ENCODE measurements around the gene PITX3. TPM values are rescaled to one million over a fixed set of nuclear protein-coding genes. Genes with fewer than 3 reads are reported as not detected.

Gene PITX3
- total and polyA plus RNA-seq, 8 donors, result not detected

- H3K9me3 ChIP-seq, result no peaks in the 10 kb centered on the region
- H3K4me3 ChIP-seq, result no peak overlapping the region
- peaks cover 0 to 22% (median 11%) of the 10 kb centered on the region in 4 donors for H3K4me1 ChIP-seq
- no peaks in the 10 kb centered on the region for H3K27me3 ChIP-seq
- no peak for TF ChIP-seq POLR2A (IDR thresholded peaks at IDR 0.05)
- TF ChIP-seq, protein P1, sequence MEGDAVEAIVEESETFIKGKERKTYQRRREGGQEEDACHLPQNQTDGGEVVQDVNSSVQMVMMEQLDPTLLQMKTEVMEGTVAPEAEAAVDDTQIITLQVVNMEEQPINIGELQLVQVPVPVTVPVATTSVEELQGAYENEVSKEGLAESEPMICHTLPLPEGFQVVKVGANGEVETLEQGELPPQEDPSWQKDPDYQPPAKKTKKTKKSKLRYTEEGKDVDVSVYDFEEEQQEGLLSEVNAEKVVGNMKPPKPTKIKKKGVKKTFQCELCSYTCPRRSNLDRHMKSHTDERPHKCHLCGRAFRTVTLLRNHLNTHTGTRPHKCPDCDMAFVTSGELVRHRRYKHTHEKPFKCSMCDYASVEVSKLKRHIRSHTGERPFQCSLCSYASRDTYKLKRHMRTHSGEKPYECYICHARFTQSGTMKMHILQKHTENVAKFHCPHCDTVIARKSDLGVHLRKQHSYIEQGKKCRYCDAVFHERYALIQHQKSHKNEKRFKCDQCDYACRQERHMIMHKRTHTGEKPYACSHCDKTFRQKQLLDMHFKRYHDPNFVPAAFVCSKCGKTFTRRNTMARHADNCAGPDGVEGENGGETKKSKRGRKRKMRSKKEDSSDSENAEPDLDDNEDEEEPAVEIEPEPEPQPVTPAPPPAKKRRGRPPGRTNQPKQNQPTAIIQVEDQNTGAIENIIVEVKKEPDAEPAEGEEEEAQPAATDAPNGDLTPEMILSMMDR (IDR thresholded peaks at IDR 0.05), result no peak
- no peak for TF ChIP-seq EP300 (IDR thresholded peaks at IDR 0.05)
- no peak for TF ChIP-seq POLR2AphosphoS5 (IDR thresholded peaks at IDR 0.05)
- no peak for DNase-seq
- no peak overlapping the region for H3K27ac ChIP-seq
- intact Hi-C loops (cut with DNase I; ENCODE audit: low total_unique reads), result no loop called here
- H3K36me3 ChIP-seq, result no peaks in the 10 kb centered on the region
These were observed 46.2 kb upstream of the PITX3 start for GRCh38 chr10:102287538-102287937.

GRCh38 chr10:102286216-102286615 is 44.9 kb upstream of the PITX3 start:
- intact Hi-C loops (cut with DNase I; ENCODE audit: low total_unique reads), result no loop called here
- H3K27ac ChIP-seq, result no peak overlapping the region
- 50 to 61% (median 57%) methylated on average over 2 of the region's 2 CpGs for WGBS, 5 donors

DNA sequence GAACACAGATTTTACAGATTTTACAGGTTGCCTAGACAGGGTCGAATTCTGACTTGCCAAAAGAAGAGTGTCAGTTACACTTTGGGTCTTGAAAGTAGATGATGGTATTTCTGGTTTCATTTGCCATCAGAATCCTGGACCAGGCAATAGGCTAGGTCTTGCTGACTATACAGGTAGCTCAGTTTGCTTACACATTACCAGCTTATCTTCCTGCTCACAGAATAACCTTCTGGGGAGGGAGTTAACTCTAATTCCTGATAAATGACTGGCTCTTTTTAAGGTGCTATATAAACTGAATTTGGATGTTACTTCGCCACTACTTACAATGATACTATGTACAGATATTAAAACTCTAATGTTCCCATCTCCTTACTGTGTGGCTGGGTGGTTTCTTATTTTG is 43.8 kb upstream of the PITX3 start:
- no peak overlapping the region for H3K27ac ChIP-seq
- intact Hi-C loops (cut with DNase I; ENCODE audit: low total_unique reads), result no loop called here
- TF ChIP-seq, protein P1 (IDR thresholded peaks at IDR 0.05), result no peak
- TF ChIP-seq POLR2A (IDR thresholded peaks at IDR 0.05), result no peak
- no peak for TF ChIP-seq POLR2AphosphoS5 (IDR thresholded peaks at IDR 0.05)
- TF ChIP-seq EP300 (IDR thresholded peaks at IDR 0.05), result no peak
- H3K4me3 ChIP-seq, result no peak overlapping the region
- peaks cover 8 to 31% (median 19%) of the 10 kb centered on the region in 4 donors for H3K4me1 ChIP-seq
- H3K9me3 ChIP-seq, result no peaks in the 10 kb centered on the region
- DNase-seq, result no peak
- WGBS, 5 donors, result 54 to 76% (median 59%) methylated on average over 2 of the region's 2 CpGs
- no peaks in the 10 kb centered on the region for H3K27me3 ChIP-seq
- no peaks in the 10 kb centered on the region for H3K36me3 ChIP-seq

More at GRCh38 chr10:102286216-102286615, 44.9 kb upstream of the PITX3 start:
- H3K36me3 ChIP-seq, result no peaks in the 10 kb centered on the region
- DNase-seq, result no peak
- TF ChIP-seq, protein P1 (IDR thresholded peaks at IDR 0.05), result no peak
- TF ChIP-seq EP300 (IDR thresholded peaks at IDR 0.05), result no peak
- no peak for TF ChIP-seq POLR2AphosphoS5 (IDR thresholded peaks at IDR 0.05)
- TF ChIP-seq POLR2A (IDR thresholded peaks at IDR 0.05), result no peak
- H3K9me3 ChIP-seq, result no peaks in the 10 kb centered on the region
- peaks cover 0 to 22% (median 10%) of the 10 kb centered on the region in 4 donors for H3K4me1 ChIP-seq
- no peaks in the 10 kb centered on the region for H3K27me3 ChIP-seq
- no peak overlapping the region for H3K4me3 ChIP-seq

GRCh38 chr10:102284531-102284930 is 43.2 kb upstream of the PITX3 start:
- Histone ChIP-seq H3K36me3 (no peaks in the 10 kb centered on the region), H3K4me3 (no peak overlapping the region), H3K9me3 (no peaks in the 10 kb centered on the region), H3K4me1 (peaks cover 12 to 37% (median 22%) of the 10 kb centered on the region in 4 donors), H3K27me3 (no peaks in the 10 kb centered on the region), H3K27ac (no peak overlapping the region)
- intact Hi-C loops (cut with DNase I; ENCODE audit: low total_unique reads), result no loop called here
- DNase-seq, result no peak
- TF ChIP-seq EP300 (IDR thresholded peaks at IDR 0.05), result no peak
- TF ChIP-seq, protein P1 (IDR thresholded peaks at IDR 0.05), result no peak
- TF ChIP-seq POLR2AphosphoS5 (IDR thresholded peaks at IDR 0.05), result no peak
- no peak for TF ChIP-seq POLR2A (IDR thresholded peaks at IDR 0.05)
- 88 to 98% (median 92%) methylated on average over 2 of the region's 2 CpGs for WGBS, 5 donors
